NCI-H2029 (cell line): ENCODE results near the gene DYNLT4.
A peak's percentile ranks its signal among the peaks of the same experiment; 100 is the strongest.
"Not testable (repeated sequence)": the region's sequence is repeated elsewhere in the genome, so short reads cannot be mapped to it uniquely, and the experiment has no call there.

Experiments
- DNase-seq: peaks from one replicate; lab custom pipeline; 2025; lab: John Stamatoyannopoulos, UW

The DYNLT4 gene

GRCh38 chr1:44788120-44788860 lies 18.9 kb downstream of the DYNLT4 start, which contains the start of gene BEST4:
TSS of gene BEST4 (minus strand) at chr1:44788170. CDS start at chr1:44787705, 465 bp downstream.
- no peak for DNase-seq

DNA sequence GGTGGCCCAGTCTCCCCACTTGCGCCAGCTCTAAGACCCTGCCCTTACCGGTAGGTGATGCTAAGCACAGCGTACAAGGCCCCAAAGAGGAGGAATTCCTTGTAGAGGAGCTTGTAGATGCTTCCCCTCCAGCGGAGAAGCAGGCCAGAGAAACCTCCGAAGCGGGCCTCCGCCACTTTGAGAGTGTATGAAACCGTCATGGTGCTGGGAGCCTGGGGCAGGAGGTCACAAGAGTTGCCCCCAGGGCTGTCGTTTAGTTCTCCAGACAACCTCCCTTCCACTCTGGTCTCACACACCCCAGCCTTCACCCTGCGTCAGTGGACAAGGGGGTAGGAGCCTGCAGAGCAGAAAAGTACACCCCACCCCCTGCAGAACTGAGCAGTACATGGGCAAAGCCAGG lies 19.6 kb downstream of the DYNLT4 start:
- no peak for DNase-seq

GRCh38 chr1:44786841-44787426 lies 20.2 kb downstream of the DYNLT4 start:
- no peak for DNase-seq

- peak; percentile 32 for DNase-seq
These were observed 20.9 kb downstream of the DYNLT4 start for GRCh38 chr1:44786138-44786840.

GRCh38 chr1:44785501-44786137 lies 21.5 kb downstream of the DYNLT4 start:
- DNase-seq = no peak

DNA sequence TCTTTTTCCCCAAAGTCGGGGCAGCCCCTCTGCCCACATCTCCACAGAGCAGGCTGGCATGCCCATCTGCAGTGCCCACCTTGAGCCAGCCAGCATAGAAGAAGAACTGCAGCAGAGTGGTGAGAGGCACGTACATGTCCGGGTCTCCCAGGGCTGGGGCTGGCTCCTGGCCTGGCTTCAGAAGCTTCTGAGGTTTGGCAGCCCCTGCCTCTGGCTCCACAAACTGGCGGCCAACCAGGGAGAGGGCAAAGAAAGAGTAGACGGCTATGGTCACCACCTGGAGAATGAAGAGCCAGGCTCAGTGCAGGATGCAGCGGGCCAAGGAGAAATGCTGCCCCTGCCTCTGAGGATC lies 22.1 kb downstream of the DYNLT4 start:
- DNase-seq = no peak

GRCh38 chr1:44784094-44785028 lies 22.8 kb downstream of the DYNLT4 start:
- DNase-seq = no peak

DNA sequence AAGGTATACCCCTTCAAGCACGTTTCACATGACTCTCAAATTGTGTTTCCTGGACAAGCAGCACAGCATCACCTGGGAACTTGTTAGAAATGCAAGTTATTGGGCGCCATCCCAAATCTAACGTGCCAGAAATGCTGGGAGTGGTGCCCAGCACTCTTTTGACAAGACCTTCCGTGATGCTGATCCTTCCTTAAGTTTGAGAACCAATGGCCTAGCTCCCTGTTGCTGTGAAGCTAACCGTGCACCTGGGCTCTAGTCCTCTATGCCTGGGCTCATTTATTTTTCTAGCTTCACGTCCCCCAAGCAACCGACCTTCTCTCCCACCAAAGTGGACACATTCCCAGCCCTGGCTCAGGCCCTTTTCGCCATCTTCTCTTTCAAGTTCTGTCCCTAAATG lies 23.5 kb downstream of the DYNLT4 start:
- no peak for DNase-seq

GRCh38 chr1:44780583-44781121 lies 26.5 kb downstream of the DYNLT4 start:
- DNase-seq = no peak

DNA sequence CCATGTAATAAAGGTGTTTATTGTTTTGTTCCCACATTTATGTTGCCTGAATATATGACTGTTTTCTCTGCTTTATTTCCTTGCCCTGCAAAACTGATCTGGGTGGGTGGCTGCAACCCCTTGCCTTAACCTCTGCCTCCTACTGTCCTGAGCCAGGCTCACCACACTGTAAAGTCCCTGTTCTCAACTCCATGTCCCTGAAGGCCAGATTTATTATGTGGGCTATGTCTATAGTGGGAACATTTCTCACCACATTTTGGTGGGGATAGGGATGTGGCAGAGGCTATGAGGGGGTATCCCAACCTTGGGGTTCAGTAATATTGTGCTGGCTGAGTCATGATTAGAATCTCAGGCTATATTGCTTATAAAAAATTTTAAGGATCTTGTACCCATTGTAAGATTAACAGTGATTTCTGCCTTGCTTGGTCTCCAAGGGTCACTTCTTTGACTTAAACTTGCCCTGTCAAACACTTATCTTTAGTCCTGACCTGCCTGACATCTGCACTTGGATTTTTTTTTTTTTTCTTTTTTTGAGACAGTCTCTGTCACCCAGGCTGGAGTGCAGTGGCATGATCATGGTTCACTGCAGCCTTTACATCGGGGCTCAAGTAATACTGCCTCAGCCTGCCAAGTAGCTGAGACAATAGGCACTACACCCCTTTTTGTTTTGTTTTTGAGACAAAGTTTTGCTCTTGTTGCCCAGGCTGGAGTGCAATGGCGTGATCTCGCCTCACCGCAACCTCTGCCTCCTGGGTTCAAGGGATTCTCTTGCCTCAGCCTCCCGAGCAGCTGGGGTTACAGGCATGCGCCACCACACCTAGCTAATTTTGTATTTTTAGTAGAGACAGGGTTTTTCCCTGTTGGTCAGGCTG lies 28.2 kb downstream of the DYNLT4 start:
- no peak for DNase-seq

DNA sequence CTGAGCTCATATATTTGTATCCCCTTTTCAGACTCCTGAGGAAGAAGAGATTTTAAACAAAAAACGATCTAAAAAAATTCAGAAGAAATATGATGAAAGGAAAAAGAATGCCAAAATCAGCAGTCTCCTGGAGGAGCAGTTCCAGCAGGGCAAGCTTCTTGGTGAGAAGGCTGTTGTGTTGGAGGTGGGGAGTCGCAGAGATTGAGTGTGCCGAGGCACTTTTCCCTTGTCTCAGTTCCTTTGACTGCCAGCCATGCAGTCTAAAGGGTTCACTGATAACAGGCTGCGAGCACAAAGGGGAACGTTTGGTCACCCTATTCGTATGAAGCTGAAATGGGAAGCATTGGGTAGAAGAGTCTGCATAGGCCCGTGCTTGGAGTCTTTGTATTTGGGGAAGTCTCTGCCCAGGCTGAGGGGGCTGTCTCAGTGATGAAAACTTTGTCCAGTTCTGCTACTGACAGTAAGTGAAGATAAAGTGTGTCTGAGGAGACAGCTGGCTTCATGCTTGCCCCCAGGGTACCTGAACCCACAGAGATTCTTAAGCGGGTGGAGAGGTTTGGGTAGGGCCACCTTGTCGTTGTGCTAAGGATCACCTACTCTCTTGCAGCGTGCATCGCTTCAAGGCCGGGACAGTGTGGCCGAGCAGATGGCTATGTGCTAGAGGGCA lies 29.0 kb downstream of the DYNLT4 start:
- DNase-seq = no peak

- DNase-seq = no peak
These were observed 29.6 kb downstream of the DYNLT4 start for GRCh38 chr1:44777547-44777946.

DNA sequence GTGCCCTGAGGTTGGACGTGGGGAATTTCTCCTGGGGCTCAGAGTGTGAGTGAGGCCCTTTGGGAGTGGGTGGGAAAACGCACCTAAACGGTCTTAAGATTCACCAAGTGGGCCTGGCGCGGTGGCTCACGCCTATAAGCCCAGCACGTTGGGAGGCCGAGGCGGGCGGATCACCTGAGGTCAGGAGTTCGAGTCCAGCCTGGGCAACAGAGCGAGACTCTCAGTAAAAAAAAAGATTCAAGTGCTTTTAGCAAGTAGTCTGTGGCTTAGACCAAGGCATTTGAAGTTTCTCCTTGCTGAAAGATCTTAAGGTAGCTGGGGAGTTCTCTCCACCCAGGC lies 30.5 kb downstream of the DYNLT4 start:
- DNase-seq = no peak

DNA sequence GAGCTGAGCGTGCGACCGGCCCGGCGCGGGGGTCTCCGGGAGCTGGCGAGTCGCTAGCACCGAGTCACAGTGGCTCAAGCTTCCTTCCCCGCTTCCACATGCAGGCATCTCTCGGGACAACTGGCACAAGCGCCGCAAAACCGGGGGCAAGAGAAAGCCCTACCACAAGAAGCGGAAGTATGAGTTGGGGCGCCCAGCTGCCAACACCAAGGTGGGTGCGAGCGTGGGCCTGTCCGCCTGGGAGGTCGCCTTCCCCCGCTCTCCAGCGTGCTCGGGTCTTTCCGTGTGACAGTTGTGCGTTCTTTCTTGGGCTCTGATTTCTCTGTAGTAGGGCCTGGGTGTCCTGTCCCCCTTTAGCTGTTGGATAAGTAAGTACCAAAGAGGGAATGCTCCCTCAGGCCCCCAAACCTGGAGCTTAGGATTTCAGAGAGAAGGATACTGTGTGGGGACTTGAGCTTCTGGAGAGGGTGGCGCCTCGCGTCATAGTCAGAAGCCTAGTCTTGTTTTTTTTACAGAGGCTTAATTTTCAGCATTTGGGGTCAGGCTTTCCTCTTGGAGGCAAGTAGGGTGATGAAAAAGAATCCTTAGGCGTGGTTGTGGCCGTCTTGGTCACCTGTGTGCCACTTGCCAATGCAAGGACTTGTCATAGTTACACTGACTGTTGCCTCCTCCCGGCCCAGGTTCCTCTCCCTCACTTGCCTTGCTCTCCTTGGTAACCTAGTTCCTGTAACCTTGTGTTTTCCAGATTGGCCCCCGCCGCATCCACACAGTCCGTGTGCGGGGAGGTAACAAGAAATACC lies 31.0 kb downstream of the DYNLT4 start:
- DNase-seq = no peak

- DNase-seq = peak; percentile 99
These were observed 31.8 kb downstream of the DYNLT4 start, which contains the start of gene RPS8 for GRCh38 chr1:44775078-44775929. TSS of gene RPS8 (plus strand) at chr1:44775540. CDS start at chr1:44775597, 57 bp downstream.

DNA sequence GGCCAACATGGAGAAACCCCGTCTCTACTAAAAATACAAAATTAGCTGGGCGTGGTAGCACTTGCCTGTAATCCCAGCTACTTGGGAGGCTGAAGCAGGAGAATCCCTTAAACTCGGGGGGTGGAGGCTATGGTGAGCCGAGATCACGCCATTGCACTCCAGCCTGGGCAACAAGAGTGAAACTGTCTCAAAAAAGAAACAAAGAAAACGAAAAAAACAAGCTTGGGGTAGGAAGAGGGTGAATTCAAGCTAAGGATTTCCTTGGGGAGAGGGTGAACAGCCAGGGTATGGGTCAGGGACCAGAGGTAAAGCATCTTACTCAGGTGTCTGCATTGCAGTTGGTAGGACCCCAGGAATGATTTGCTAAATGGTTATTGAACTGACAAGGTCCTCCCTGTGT lies 40.7 kb downstream of the DYNLT4 start:
- DNase-seq = not testable (repeated sequence)

- no peak for DNase-seq
These were observed 46.3 kb downstream of the DYNLT4 start for GRCh38 chr1:44760876-44761275.

DNA sequence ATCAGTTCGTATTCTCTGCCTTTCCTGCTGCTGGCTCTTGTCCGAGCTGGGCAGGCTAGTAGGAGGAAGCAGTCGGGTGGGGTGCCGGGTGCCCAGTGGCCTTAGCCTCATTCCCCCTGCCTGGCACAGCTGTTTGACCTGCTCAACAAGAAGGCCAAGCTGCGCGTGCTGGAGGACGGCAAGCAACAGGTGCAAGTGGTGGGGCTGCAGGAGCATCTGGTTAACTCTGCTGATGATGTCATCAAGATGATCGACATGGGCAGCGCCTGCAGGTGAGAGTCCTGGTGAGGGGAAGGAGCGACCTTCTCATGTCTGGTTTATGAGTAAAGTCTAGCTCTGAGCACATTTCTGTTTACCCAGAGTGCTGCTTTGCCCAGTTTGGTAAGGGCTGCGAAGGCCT lies 48.1 kb downstream of the DYNLT4 start:
- DNase-seq = no peak
